Measurements from ENCODE around the gene SYT2. TPM values are rescaled to one million over a fixed set of nuclear protein-coding genes. Genes with fewer than 3 reads are reported as not detected.
A peak's percentile ranks its signal among the peaks of the same experiment; 100 is the strongest.

The SYT2 gene
- total and polyA plus RNA-seq, 9 of the 15 experiments (the other 6 are each of a cell fraction or from before 2014, with no cell fraction given): not detected

DNA sequence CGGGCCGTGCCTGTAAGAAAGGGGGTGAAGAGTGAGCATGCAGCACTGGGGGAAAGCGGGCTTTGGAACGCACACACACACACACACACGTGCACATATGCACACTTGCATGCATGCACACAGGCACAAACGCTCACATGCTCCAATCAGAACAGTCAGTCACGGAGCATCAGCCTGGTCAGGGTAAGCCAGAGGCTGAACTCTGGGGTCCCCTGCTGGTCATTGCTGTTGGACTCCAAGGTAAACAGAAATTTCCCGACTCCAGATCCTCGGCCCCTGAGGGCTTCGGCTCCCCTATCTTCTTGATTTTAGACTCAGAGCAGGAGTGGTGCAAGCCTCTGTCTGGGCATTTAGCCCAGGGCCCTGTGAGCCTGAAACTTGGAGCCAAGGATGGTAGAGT, 54.2 kb downstream of the SYT2 start (continued):
- TF ChIP-seq, protein P1, sequence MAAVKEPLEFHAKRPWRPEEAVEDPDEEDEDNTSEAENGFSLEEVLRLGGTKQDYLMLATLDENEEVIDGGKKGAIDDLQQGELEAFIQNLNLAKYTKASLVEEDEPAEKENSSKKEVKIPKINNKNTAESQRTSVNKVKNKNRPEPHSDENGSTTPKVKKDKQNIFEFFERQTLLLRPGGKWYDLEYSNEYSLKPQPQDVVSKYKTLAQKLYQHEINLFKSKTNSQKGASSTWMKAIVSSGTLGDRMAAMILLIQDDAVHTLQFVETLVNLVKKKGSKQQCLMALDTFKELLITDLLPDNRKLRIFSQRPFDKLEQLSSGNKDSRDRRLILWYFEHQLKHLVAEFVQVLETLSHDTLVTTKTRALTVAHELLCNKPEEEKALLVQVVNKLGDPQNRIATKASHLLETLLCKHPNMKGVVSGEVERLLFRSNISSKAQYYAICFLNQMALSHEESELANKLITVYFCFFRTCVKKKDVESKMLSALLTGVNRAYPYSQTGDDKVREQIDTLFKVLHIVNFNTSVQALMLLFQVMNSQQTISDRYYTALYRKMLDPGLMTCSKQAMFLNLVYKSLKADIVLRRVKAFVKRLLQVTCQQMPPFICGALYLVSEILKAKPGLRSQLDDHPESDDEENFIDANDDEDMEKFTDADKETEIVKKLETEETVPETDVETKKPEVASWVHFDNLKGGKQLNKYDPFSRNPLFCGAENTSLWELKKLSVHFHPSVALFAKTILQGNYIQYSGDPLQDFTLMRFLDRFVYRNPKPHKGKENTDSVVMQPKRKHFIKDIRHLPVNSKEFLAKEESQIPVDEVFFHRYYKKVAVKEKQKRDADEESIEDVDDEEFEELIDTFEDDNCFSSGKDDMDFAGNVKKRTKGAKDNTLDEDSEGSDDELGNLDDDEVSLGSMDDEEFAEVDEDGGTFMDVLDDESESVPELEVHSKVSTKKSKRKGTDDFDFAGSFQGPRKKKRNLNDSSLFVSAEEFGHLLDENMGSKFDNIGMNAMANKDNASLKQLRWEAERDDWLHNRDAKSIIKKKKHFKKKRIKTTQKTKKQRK (IDR thresholded peaks at IDR 0.05; ENCODE audit: borderline replicate concordance, low read depth, low read length): no peak
- TF ChIP-seq MCM3 (IDR thresholded peaks at IDR 0.05): no peak
- no peak for TF ChIP-seq HNRNPH1 (optimal IDR thresholded peaks at IDR 0.05; ENCODE audit: low read depth, low read length)
- TF ChIP-seq, protein P2, sequence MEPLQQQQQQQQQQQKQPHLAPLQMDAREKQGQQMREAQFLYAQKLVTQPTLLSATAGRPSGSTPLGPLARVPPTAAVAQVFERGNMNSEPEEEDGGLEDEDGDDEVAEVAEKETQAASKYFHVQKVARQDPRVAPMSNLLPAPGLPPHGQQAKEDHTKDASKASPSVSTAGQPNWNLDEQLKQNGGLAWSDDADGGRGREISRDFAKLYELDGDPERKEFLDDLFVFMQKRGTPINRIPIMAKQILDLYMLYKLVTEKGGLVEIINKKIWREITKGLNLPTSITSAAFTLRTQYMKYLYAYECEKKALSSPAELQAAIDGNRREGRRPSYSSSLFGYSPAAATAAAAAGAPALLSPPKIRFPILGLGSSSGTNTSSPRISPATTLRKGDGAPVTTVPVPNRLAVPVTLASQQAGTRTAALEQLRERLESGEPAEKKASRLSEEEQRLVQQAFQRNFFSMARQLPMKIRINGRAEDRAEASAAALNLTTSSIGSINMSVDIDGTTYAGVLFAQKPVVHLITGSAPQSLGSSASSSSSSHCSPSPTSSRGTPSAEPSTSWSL (CRISPR knock-in tag; IDR thresholded peaks at IDR 0.05; ENCODE audit: borderline replicate concordance): no peak
- peak; percentile 63; the same call in 1 of the 2 replicates for TF ChIP-seq STAG1 (CRISPR knock-in tag; IDR thresholded peaks at IDR 0.05; ENCODE audit: borderline replicate concordance)
- TF ChIP-seq SMC3 (conservative IDR thresholded peaks at IDR 0.05; ENCODE audit: insufficient read depth, low read depth, low read length): 0 out of 2 replicates have a peak, but pooled peaks have one; percentile 36
- TF ChIP-seq TCF7 (IDR thresholded peaks at IDR 0.05; ENCODE audit: borderline replicate concordance): no peak
